Measurements from ENCODE around the gene SLC29A2.

SLC29A2 gene, protein sequence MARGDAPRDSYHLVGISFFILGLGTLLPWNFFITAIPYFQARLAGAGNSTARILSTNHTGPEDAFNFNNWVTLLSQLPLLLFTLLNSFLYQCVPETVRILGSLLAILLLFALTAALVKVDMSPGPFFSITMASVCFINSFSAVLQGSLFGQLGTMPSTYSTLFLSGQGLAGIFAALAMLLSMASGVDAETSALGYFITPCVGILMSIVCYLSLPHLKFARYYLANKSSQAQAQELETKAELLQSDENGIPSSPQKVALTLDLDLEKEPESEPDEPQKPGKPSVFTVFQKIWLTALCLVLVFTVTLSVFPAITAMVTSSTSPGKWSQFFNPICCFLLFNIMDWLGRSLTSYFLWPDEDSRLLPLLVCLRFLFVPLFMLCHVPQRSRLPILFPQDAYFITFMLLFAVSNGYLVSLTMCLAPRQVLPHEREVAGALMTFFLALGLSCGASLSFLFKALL

DNA sequence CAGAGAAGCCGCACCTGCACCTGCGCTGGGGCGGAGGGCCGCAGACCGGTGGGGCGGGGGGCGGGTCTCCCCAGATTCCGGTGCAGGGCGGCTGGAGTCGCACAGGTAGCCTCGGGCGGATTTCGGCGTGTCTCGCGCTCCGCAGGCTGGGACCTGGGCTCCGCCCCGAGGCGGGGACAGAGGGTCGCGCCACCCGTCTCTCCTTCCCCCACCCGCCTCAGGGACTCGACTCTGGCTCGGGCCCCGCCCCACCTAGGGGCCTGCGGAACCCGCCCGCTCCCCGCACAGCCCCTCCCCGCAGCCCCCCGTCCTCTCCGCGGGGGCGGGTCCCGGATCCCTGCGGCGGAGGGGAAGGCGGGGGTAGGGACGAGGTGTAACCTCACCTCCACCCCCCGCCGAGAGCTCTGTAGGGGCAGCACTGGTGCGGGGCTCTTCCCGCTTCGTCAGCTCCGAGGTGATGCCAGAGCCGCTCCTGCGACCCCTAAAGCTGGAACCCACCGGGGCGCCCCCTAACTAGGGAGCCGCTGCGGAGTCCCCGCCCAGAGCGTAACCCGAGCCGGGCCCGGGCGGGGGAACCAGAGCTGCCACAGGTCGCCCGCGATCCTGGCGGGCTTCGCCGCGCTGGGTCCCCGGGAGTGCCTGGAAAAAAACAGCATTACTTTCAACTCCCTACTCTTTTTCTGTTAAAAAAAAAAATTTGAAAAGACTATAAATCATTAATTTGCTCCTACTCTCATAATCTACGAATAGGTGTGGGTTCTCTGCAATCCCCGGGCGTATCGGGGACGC, at the start of gene SLC29A2:
Gene SLC29A2 (minus strand): TSS at position 134 of the 789 bp plus-strand sequence. CDS start 169 bp downstream, outside the sequence.
- peak; percentile 72 for DNase-seq

GRCh38 chr11:66420671-66421476, 49.3 kb upstream of the SLC29A2 start, which contains the start of gene NPAS4:
Gene NPAS4 (plus strand): TSS chr11:66421035. CDS start chr11:66421180, 145 bp downstream.
- DNase-seq: no peak

- DNase-seq: no peak
Observed at GRCh38 chr11:66419825-66420224, 48.3 kb upstream of the SLC29A2 start.

- DNase-seq: no peak
Observed at GRCh38 chr11:66418986-66419308, 47.4 kb upstream of the SLC29A2 start.

DNA sequence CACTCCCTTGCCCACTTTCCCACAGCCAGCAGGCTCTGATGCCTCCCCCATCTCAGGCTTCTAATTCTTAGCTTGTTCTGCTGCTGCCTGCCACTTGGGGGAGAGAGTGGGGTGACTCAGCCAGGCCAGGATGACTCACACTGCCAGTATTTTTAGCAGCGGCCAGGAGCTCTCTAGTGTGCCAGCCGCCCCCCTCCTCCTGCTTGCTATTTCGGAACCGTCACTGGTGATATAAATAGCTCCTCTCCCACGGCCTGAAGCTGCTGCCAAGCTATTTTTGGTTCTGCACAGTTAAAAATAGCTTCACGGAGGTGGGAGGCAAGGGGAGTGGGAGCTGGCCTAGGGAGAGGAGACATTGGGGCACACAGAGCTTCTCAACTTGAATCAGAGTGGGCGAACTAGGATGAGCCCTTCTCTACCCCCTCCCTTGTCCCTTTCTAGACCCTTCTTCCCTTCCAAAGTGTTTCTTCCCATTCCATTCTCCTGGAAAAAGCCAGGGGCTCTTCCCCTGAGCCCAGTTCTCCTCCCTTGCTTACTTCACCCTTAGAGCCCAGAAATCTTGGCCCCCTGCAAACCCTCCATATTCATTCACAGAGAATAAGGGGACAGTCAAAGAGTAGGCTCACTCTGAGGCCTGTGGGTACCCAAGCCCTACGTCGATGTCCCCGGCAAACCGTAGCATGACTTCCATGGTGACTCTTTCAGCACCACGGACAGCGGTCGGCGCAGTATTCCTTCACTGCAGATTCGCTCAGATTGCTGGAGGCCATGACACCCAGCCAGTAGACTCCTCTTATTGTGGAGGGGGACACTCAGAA, 46.8 kb upstream of the SLC29A2 start:
- DNase-seq: peak; percentile 10

- no peak for DNase-seq
Observed at GRCh38 chr11:66417000-66417399, 45.4 kb upstream of the SLC29A2 start.

DNA sequence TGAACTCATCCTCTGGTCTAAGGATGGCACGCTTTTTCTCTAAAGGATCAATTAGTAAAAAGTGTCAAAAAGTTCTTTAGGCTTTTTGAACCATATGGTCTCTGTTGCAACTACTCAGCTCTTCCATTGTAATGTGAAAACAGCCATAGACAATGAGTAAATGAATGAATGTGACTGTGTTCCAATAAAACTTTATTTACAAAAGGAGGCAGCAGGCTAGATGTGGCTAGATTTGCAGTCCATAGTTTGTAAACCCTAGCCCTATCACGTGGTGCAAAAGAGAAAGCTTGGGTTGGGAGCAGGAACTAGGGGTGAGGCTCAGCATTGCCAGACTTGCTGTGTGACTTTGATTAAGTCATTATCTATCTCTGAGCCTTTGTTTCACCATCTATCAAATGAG, 43.9 kb upstream of the SLC29A2 start:
- no peak for DNase-seq

- no peak for DNase-seq
Observed at GRCh38 chr11:66414120-66414934, 42.8 kb upstream of the SLC29A2 start.

DNA sequence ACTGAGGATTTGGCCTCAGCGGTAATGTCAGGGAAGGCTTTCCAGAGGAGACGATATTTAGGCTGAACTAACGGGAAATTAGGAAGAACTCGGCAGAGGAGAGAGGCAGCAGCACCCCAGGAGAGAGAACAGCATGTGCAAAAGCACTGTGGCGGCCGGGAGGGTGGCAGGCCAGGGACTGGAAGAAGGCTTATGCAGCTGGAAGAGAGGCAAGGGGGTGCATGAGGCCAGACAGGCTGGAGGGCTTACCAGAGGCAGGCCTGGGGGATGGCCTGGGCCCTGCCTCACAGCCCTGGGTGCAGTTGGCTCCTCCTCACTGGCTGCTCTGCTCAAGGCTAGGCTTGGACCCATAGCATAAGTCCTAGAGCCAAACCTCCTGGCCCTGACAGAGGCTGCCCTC, 41.6 kb upstream of the SLC29A2 start:
- no peak for DNase-seq

DNA sequence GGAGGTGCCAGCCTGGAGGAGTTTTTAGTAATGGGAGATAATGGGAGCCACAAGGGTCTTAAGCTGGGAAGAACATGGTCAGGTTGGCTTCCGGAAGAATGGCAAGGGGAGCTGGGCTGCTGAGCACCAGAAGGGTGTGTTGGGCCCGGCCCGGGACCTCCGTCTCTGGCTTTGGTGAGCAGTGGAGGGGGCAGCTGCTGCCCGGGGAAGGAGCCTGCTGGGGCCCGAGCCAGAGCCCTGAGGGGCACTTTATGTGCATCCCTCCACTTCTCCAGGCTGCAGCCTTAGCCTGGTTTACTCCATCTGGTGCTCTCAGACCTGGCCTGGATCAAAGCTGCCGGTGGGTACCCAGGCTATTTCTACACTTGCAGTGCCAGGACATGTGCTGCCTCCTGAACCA, 40.5 kb upstream of the SLC29A2 start:
- no peak for DNase-seq

- DNase-seq: no peak
Observed at GRCh38 chr11:66411323-66411722, 39.8 kb upstream of the SLC29A2 start.

DNA sequence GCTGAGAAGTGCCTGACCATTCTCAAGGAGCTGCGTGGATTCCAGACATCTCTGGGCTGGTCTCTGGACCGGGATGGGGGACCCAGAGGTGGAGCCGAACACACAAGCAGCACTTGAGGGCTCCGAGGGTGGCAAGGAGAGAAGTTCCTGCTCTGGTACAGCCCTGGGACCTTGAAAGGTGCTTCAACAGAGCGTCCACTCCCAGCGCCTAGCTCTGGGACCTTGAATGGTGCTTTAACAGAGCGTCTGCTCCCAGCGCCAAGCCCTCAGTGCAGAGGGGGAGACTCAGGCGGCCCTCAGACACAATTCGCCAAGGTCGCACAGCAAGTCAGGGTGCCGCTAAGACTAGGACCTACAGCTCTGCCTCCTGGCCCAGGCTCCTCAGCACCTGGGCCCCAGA, 38.6 kb upstream of the SLC29A2 start:
- DNase-seq: no peak

DNA sequence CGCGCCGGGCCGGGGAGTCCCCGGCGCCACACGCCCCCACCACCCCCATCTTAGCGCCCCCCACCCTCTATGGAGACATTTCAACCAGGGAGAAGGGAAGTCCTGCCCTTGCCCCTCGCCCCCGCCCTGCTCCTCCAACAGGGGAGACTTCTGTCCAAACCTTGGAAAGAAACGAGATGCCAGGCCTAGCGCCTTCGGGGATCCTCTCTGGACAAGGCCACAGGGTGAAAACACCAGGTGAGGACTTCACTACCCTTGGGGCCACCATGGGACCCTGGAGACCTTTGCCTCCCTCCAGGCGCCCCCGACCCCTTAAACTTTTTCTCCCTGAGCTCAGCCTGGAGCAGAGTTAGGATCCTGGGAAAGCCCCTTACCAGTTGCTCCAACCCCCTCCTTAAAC, 37.7 kb upstream of the SLC29A2 start:
- no peak for DNase-seq

DNA sequence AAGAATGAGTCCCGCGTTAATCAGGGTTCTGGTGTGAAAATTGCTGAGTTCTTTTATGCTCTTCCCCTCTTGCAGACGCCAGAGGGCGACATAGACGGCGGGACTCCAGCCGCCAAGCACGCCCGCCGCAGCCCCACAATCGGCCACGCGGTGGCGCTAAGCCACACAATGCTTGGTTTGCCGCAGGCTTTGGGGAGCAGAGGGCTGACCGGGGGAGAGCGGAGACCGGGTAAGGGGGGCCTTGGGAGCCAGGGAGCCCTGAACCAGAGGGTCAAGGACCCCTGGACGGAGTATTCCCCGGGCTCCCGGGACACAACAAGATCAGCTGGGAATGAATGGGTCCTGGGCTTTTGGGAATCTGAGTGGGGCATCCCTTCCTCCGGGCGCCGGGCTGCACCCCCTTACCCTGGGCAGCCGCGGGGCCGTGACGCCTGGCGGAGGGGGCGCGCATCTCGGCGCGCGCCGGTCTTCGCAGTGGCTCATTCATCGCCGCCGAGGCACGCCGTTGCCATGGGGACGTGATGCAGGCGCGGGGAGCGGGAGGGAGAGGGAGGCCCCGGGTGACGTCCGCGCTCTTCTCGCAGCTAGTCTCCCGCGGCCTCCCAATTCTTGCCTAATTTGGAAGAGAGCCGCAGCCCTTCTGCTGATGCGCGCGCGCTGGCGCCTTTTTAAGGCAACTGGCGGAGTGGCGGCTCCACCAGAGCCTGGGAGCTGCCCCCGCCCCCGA, 37.1 kb upstream of the SLC29A2 start:
- peak; percentile 88 for DNase-seq

- DNase-seq: no peak
Observed at GRCh38 chr11:66407651-66408050, 36.1 kb upstream of the SLC29A2 start.

DNA sequence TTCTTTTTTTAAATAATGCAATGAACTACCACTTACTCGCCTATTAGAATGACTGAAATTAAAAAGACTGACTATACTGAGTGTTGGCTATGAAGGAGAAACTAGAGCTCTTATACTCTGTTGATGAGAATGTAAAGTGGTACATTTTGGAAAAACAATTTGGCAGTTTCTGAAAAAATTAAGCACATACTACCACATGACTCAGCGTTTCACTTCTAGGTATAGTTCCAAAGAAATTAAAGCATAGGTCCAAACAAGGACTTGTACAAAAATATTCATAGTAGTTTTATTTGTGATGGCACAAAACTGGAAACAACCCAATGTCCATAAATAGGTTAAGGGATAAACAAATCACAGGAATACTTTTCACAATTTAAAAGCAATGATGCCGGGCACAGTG, 22.4 kb upstream of the SLC29A2 start:
- no peak for DNase-seq

- no peak for DNase-seq
Observed at GRCh38 chr11:66391322-66391721, 19.8 kb upstream of the SLC29A2 start.

DNA sequence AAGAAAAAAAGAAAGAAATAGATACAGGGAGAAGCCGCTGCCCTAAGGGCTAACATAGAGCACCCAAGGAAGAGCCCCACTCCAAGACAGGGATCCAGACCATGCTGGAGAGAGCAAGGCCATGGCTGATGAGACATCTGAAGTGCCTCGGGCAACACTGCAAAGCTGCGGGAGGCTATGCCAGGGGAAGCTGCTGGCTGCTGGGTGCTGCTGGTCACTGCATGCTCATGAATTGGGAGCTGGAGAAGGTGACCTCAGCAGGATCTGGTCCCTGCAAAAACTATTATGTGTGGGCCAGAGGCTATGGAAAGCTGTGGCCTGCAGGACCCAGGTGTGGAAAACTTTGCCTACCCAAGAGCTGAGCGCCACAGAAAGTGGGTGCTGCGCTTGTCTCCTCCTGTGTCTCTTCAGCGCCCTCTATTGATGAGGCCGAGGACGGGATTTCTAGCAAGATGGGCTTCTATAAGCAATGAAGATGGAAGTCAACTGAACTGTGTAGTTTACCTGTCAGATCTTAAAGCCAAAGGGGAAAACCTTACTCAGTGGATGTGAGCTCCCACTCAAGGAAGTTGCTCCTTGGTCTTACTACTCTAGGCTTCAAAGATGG, 17.3 kb upstream of the SLC29A2 start:
- peak; percentile 49 for DNase-seq

DNA sequence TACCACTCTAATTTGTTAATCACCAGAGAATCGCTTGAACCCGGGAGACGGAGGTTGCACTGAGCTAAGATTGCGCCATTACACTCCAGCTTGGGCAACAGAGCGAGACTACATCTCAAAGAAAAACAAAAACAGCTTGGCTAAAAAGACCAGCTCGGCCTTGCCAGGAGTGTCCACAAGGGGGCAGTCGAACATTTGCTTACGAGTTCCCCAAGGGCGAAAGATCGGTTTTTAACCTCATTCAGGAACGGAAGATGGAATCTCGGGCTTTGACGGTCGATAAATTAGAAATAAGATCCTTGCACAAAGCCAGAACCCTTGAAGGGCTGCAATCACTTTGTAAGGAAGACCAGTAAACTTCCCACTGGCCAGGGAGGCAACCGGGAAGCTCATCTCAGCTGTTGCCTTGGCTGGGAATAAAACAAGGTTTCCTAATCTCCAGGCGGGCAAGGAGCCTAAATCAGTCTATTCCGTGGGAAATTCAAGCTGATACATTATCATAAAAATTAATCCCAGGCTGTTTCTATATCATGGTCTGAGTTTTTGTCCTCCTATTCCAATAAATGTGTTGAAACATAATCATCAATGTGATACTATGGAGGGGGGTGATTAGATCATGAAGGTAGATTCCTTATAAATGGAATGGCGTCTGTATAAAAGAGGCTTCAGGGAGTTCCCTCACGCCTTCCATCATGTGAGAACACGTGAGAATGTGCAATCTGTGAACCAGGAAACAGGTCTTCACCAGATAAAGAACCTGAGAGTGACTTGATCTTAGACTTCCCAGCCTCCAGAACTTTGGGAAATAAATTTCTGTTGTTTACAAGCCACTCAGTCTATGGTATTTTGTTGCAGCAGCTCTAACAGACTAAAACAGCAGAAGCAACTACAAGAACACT, 14.9 kb upstream of the SLC29A2 start:
- DNase-seq: peak; percentile 67

All from activated effector memory CD4-positive, alpha-beta T cell treated with Interleukin-2 at 50 U/mL for 16 hours (primary cell).